Activated CD8-positive, alpha-beta memory T cell treated with anti-CD3 and anti-CD28 coated beads, Interleukin-2, amount 50 U/mL, for 1 hour (primary cell): ENCODE data around the gene KDR.

ENCODE experiments used
- DNase-seq: peaks from one replicate; pipeline ENCODE4 v3.0.0-alpha.2; 2020; ENCODE audit errors: extremely low read depth

Gene KDR

GRCh38 chr4:55125087-55125721, at the start of gene KDR:
TSS of gene KDR (minus strand) at chr4:55125595. CDS start at chr4:55125293, 302 bp downstream.
- no peak for DNase-seq

- no peak for DNase-seq
Measured at GRCh38 chr4:55173580-55173979, 48.2 kb upstream of the KDR start.

- DNase-seq: no peak
Measured at GRCh38 chr4:55172694-55173287, 47.4 kb upstream of the KDR start.

GRCh38 chr4:55170462-55170861, 45.1 kb upstream of the KDR start:
- DNase-seq: no peak

GRCh38 chr4:55169352-55169961, 44.1 kb upstream of the KDR start:
- no peak for DNase-seq

GRCh38 chr4:55162396-55162795, 37.0 kb upstream of the KDR start:
- no peak for DNase-seq

GRCh38 chr4:55161739-55162138, 36.3 kb upstream of the KDR start:
- no peak for DNase-seq

GRCh38 chr4:55159851-55160250, 34.5 kb upstream of the KDR start:
- no peak for DNase-seq

- DNase-seq: no peak
Measured at GRCh38 chr4:55158957-55159356, 33.6 kb upstream of the KDR start.

- no peak for DNase-seq
Measured at GRCh38 chr4:55157559-55158277, 32.3 kb upstream of the KDR start.

GRCh38 chr4:55154933-55155332, 29.5 kb upstream of the KDR start:
- DNase-seq: no peak

- no peak for DNase-seq
Measured at GRCh38 chr4:55154290-55154880, 29.0 kb upstream of the KDR start.

GRCh38 chr4:55143858-55144257, 18.5 kb upstream of the KDR start:
- DNase-seq: no peak

- no peak for DNase-seq
Measured at GRCh38 chr4:55138367-55138766, 13.0 kb upstream of the KDR start.

GRCh38 chr4:55136634-55137033, 11.2 kb upstream of the KDR start:
- DNase-seq: no peak

GRCh38 chr4:55133951-55134350, 8.6 kb upstream of the KDR start:
- no peak for DNase-seq

- no peak for DNase-seq
Measured at GRCh38 chr4:55132775-55133174, 7.4 kb upstream of the KDR start.

- no peak for DNase-seq
Measured at GRCh38 chr4:55127521-55127920, 2.1 kb upstream of the KDR start.

GRCh38 chr4:55127053-55127452, 1.7 kb upstream of the KDR start:
- no peak for DNase-seq

- no peak for DNase-seq
Measured at GRCh38 chr4:55125763-55126541, 557 bp upstream of the KDR start.

GRCh38 chr4:55124322-55125076, 896 bp downstream of the KDR start:
- no peak for DNase-seq
